C4-2B (cell line): ENCODE measurements around the gene SMG6.

Experiments
- H3K27ac ChIP-seq: fragments of 450-650 bp; 2 replicates; pipeline ENCODE4 v1.5.1; 2017
- CTCF ChIP-seq: fragments of 450-650 bp; conservative IDR thresholded peaks from 2 replicates; pipeline ENCODE4 v1.5.1; 2017; ENCODE audit warnings: mild to moderate bottlenecking
- ZFX ChIP-seq: fragments of 450-650 bp; IDR thresholded peaks from 2 replicates; pipeline ENCODE4 v1.6.1; 2017

Gene SMG6

GRCh38 chr17:2283302-2283701, 20.3 kb downstream of the SMG6 start:
- H3K27ac ChIP-seq: no peak overlapping the region
- TF ChIP-seq CTCF: no peak
- no peak for TF ChIP-seq ZFX

- no peak overlapping the region for H3K27ac ChIP-seq
- TF ChIP-seq CTCF (peak; percentile 74), ZFX (no peak)
Observed at GRCh38 chr17:2282297-2282873, 21.2 kb downstream of the SMG6 start.

- H3K27ac ChIP-seq: no peak overlapping the region
- TF ChIP-seq CTCF (no peak), ZFX (no peak)
Observed at GRCh38 chr17:2279707-2280106, 23.9 kb downstream of the SMG6 start.

- H3K27ac ChIP-seq: no peak overlapping the region
- TF ChIP-seq CTCF: no peak
- no peak for TF ChIP-seq ZFX
Observed at GRCh38 chr17:2277429-2278170, 26.0 kb downstream of the SMG6 start.

GRCh38 chr17:2275722-2276121, 27.9 kb downstream of the SMG6 start:
- no peak for TF ChIP-seq ZFX
- no peak for TF ChIP-seq CTCF
- H3K27ac ChIP-seq: no peak overlapping the region

- H3K27ac ChIP-seq: no peak overlapping the region
- TF ChIP-seq CTCF (no peak), ZFX (no peak)
Observed at GRCh38 chr17:2274414-2274813, 29.2 kb downstream of the SMG6 start.

GRCh38 chr17:2271985-2272702, 31.4 kb downstream of the SMG6 start:
- H3K27ac ChIP-seq: no peak overlapping the region
- TF ChIP-seq CTCF (no peak), ZFX (no peak)
